HG02623 (cell line): ENCODE measurements around the gene LYPD3.
"Not testable (repeated sequence)": the region's sequence is repeated elsewhere in the genome, so short reads cannot be mapped to it uniquely, and the experiment has no call there.

Experiments
- ATAC-seq: cut with Tn5 transposase; IDR thresholded peaks from one replicate; pipeline ENCODE4 v1.9.1; 2021; ENCODE audit warnings: moderate library complexity; ENCODE audit not compliant: unreplicated experiment

Gene LYPD3

GRCh38 chr19:43465468-43466120 is at the start of gene LYPD3:
Gene LYPD3 (minus strand): TSS chr19:43465608. CDS start chr19:43465571, 37 bp downstream.
- no peak for ATAC-seq

GRCh38 chr19:43512399-43512798 is 47.0 kb upstream of the LYPD3 start:
- ATAC-seq: not testable (repeated sequence)

- no peak for ATAC-seq
Observed at GRCh38 chr19:43511324-43511723, 45.9 kb upstream of the LYPD3 start.

- no peak for ATAC-seq
Observed at GRCh38 chr19:43510713-43511112, 45.3 kb upstream of the LYPD3 start.

- ATAC-seq: no peak
Observed at GRCh38 chr19:43507880-43508279, 42.5 kb upstream of the LYPD3 start.

GRCh38 chr19:43506629-43507028 is 41.2 kb upstream of the LYPD3 start:
- no peak for ATAC-seq

- ATAC-seq: no peak
Observed at GRCh38 chr19:43505941-43506340, 40.5 kb upstream of the LYPD3 start.

GRCh38 chr19:43505186-43505456 is 39.7 kb upstream of the LYPD3 start:
- ATAC-seq: no peak

- ATAC-seq: peak; percentile 22
Observed at GRCh38 chr19:43504426-43505185, 39.2 kb upstream of the LYPD3 start, which contains the start of gene PHLDB3. Gene PHLDB3 (minus strand): TSS chr19:43504746. CDS start chr19:43504118, 628 bp downstream.

- peak; percentile 83 for ATAC-seq
Observed at GRCh38 chr19:43503501-43504425, 38.4 kb upstream of the LYPD3 start.

- no peak for ATAC-seq
Observed at GRCh38 chr19:43502419-43502976, 37.1 kb upstream of the LYPD3 start.

GRCh38 chr19:43501661-43502418 is 36.4 kb upstream of the LYPD3 start:
- ATAC-seq: no peak

- ATAC-seq: no peak
Observed at GRCh38 chr19:43499042-43499441, 33.6 kb upstream of the LYPD3 start.

- no peak for ATAC-seq
Observed at GRCh38 chr19:43498233-43498842, 32.9 kb upstream of the LYPD3 start.

GRCh38 chr19:43496960-43497359 is 31.6 kb upstream of the LYPD3 start:
- ATAC-seq: no peak

GRCh38 chr19:43495082-43495481 is 29.7 kb upstream of the LYPD3 start:
- ATAC-seq: no peak

GRCh38 chr19:43490759-43491158 is 25.4 kb upstream of the LYPD3 start:
- ATAC-seq: no peak

- no peak for ATAC-seq
Observed at GRCh38 chr19:43489979-43490599, 24.7 kb upstream of the LYPD3 start.

GRCh38 chr19:43489310-43489709 is 23.9 kb upstream of the LYPD3 start:
- no peak for ATAC-seq

- ATAC-seq: no peak
Observed at GRCh38 chr19:43488179-43488578, 22.8 kb upstream of the LYPD3 start.
